ENCODE measurements around the gene CBX4. TPM values are rescaled to one million over a fixed set of nuclear protein-coding genes. Genes with fewer than 3 reads are reported as not detected.

The CBX4 gene
- total RNA-seq, 1 experiment from 2014 or later: 26.2 TPM

Other genes with a start within 250 kb of the CBX4 start
- gene RBFOX3, start 228.4 kb downstream of the CBX4 start, total RNA-seq (2014; rRNA removed; shearing (Covaris generic); ENCODE audit: low replicate concordance): not detected in 2 replicates
- gene ENPP7, start 108.5 kb downstream of the CBX4 start, total RNA-seq (2014; rRNA removed; shearing (Covaris generic); ENCODE audit: low replicate concordance): not detected in 2 replicates
- 14.1 and 17.1 TPM in 2 replicates for gene CBX2, start 61.3 kb downstream of the CBX4 start, total RNA-seq (2014; rRNA removed; shearing (Covaris generic); ENCODE audit: low replicate concordance)
- gene CBX8, start 42.4 kb downstream of the CBX4 start, total RNA-seq (2014; rRNA removed; shearing (Covaris generic); ENCODE audit: low replicate concordance): 7.7 and 15.7 TPM in 2 replicates
- gene TBC1D16, start 196.4 kb upstream of the CBX4 start, total RNA-seq (2014; rRNA removed; shearing (Covaris generic); ENCODE audit: low replicate concordance): 15.0 and 23.6 TPM in 2 replicates
- gene CCDC40, start 197.2 kb upstream of the CBX4 start, total RNA-seq (2014; rRNA removed; shearing (Covaris generic); ENCODE audit: low replicate concordance): 5.4 and 9.7 TPM in 2 replicates